ENCODE measurements around the gene DIPK1B. TPM values are rescaled to one million over a fixed set of nuclear protein-coding genes. Genes with fewer than 3 reads are reported as not detected.

Gene DIPK1B
- total and polyA plus RNA-seq, 12 donors, result 15.7 to 37.9 (median 18.3) TPM

DNA sequence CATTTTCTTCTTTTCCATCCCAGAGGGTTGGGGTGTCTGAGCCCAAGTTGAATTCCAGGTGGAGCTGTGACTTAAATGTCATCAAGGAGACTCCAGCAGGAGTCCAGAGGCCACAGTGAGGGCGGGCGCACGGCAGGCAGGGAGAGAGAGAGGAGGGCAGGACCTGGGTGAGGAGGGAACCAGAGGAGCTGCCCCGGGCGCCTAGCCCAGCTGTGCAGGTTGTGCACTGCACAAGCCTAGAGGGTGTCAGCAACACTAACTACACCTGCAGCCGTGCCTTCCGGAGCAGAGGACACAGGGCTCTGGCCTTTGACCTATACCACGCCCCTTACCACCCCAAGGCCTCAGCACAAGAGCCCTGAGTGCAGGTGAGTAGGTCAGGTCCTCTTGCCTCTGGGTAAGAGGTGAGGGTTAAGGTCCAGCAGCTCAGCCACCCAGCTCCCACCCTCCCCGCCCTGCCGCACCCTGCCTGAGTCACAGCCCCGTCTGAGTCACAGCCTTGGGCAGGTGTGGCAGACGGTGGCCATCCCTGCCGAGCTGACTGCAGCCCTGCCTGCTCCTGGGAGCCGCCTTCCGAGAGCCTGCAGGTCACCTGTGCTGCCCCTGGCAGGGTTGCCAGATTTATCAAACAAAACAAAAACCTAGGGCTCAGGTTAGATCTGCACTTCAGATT, 18.7 kb upstream of the DIPK1B start:
- ATAC-seq (peak in 1 of 8 donors; percentile 14), DNase-seq (no peak)
- H3K4me1 ChIP-seq, result peaks cover 10 to 70% (median 43%) of the 10 kb centered on the region in 9 donors
- no peaks in the 10 kb centered on the region for H3K36me3 ChIP-seq
- no peaks in the 10 kb centered on the region for H3K9me3 ChIP-seq
- peak overlapping the region in 1 of 10 donors; percentile 15 for H3K27ac ChIP-seq
- no peak overlapping the region for H3K4me3 ChIP-seq
- 74 to 77% methylated on average over 15 of the region's 15 CpGs for WGBS, 2 donors
- TF ChIP-seq CTCF (IDR thresholded peaks at IDR 0.05), result no peak
- intact Hi-C loops (cut with DNase I), result loop anchor here in 4 of 10 donors (5.0 to 10.0 kb wide), 3 partner anchors 49 to 206 kb away; no protein-coding TSS in a partner anchor
- H3K27me3 ChIP-seq, result no peaks in the 10 kb centered on the region

GRCh38 chr9:136694163-136694871, 18.1 kb upstream of the DIPK1B start:
- H3K27ac ChIP-seq, result no peak overlapping the region
- intact Hi-C loops (cut with DNase I), result loop anchor here in 4 of 10 donors (5.0 to 10.0 kb wide), 3 partner anchors 50 to 207 kb away; no protein-coding TSS in a partner anchor

DNA sequence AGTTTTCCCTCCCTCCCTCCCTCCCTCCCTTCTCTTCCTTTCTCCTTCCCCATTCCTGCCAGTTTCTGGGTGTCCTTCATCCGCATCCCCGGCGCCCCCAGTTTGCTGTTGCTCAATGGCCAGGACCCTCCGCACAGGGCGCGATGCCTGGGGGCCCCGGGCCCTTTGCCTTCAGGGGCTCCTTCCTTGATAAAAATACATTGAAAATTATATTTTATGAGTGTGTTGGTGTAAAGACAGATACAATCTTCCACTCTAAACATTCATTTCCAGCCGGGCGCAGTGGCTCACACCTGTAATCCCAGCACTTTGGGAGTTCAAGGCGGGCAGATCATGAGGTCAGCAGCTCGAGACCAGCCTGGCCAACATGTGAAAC, 17.5 kb upstream of the DIPK1B start:
- H3K27ac ChIP-seq, result no peak overlapping the region

More at GRCh38 chr9:136694163-136694871, 18.1 kb upstream of the DIPK1B start:
- Histone ChIP-seq H3K27me3 (peaks cover 0 to under 1% (median 0%) of the 10 kb centered on the region in 7 donors), H3K9me3 (no peaks in the 10 kb centered on the region), H3K4me1 (peaks cover 10 to 63% (median 40%) of the 10 kb centered on the region in 9 donors), H3K4me3 (no peak overlapping the region), H3K36me3 (no peaks in the 10 kb centered on the region)
- ATAC-seq (peak; percentile 29 to 64 (median 50)), DNase-seq (peak; percentile 70 to 79)
- 41 to 43% methylated on average over 32 of the region's 32 CpGs for WGBS, 2 donors
- peak; percentile 50 to 84 (median 77) for TF ChIP-seq CTCF (IDR thresholded peaks at IDR 0.05)

More for the DNA sequence above, 17.5 kb upstream of the DIPK1B start:
- H3K4me1 ChIP-seq, result peaks cover 10 to 57% (median 37%) of the 10 kb centered on the region in 9 donors
- no peaks in the 10 kb centered on the region for H3K9me3 ChIP-seq
- 92 to 96% methylated on average over 11 of the region's 11 CpGs for WGBS, 2 donors
- peaks cover 0 to 5% (median 0%) of the 10 kb centered on the region in 7 donors for H3K27me3 ChIP-seq
- H3K36me3 ChIP-seq, result no peaks in the 10 kb centered on the region
- no peak for ATAC-seq
- no peak for DNase-seq
- intact Hi-C loops (cut with DNase I), result loop anchor here in 4 of 10 donors (5.0 to 10.0 kb wide), 3 partner anchors 50 to 208 kb away; no protein-coding TSS in a partner anchor
- H3K4me3 ChIP-seq, result no peak overlapping the region
- TF ChIP-seq CTCF (IDR thresholded peaks at IDR 0.05), result no peak
